ENCODE results near the gene SMIM17.

The SMIM17 gene

GRCh38 chr19:56612737-56613136 lies 30.2 kb upstream of the SMIM17 start:
- H3K27me3 ChIP-seq (ENCODE audit: control insufficient read depth, insufficient read depth, low read length) = no peaks in the 10 kb centered on the region
- peaks cover 92% of the 10 kb centered on the region for H3K9me3 ChIP-seq (ENCODE audit: control insufficient read depth, insufficient read depth, low read length)
- H3K27ac ChIP-seq (ENCODE audit: low read depth, low read length) = no peak overlapping the region
- H3K4me1 ChIP-seq (ENCODE audit: control insufficient read depth, insufficient read depth, low read length) = no peaks in the 10 kb centered on the region
- H3K9ac ChIP-seq (ENCODE audit: low read depth, low read length) = no peak overlapping the region
- peaks cover 4% of the 10 kb centered on the region for H3K36me3 ChIP-seq (ENCODE audit: control insufficient read depth, insufficient read depth, low read length)
- H3K4me3 ChIP-seq (ENCODE audit: low read depth, low read length) = no peak overlapping the region

- Histone ChIP-seq H3K9ac (ENCODE audit: low read depth, low read length) (no peak overlapping the region), H3K4me3 (ENCODE audit: low read depth, low read length) (no peak overlapping the region), H3K9me3 (ENCODE audit: control insufficient read depth, insufficient read depth, low read length) (peaks cover 95% of the 10 kb centered on the region), H3K27me3 (ENCODE audit: control insufficient read depth, insufficient read depth, low read length) (no peaks in the 10 kb centered on the region), H3K4me1 (ENCODE audit: control insufficient read depth, insufficient read depth, low read length) (no peaks in the 10 kb centered on the region), H3K36me3 (ENCODE audit: control insufficient read depth, insufficient read depth, low read length) (peaks cover 4% of the 10 kb centered on the region), H3K27ac (ENCODE audit: low read depth, low read length) (no peak overlapping the region)
These were observed 29.3 kb upstream of the SMIM17 start for GRCh38 chr19:56613639-56614038.

- Histone ChIP-seq H3K4me1 (ENCODE audit: control insufficient read depth, insufficient read depth, low read length) (no peaks in the 10 kb centered on the region), H3K27me3 (ENCODE audit: control insufficient read depth, insufficient read depth, low read length) (no peaks in the 10 kb centered on the region), H3K4me3 (ENCODE audit: low read depth, low read length) (no peak overlapping the region), H3K36me3 (ENCODE audit: control insufficient read depth, insufficient read depth, low read length) (peaks cover 18% of the 10 kb centered on the region), H3K9ac (ENCODE audit: low read depth, low read length) (no peak overlapping the region), H3K27ac (ENCODE audit: low read depth, low read length) (no peak overlapping the region), H3K9me3 (ENCODE audit: control insufficient read depth, insufficient read depth, low read length) (peaks cover 92% of the 10 kb centered on the region)
These were observed 25.4 kb upstream of the SMIM17 start for GRCh38 chr19:56617531-56617930.

- no peak overlapping the region for H3K9ac ChIP-seq (ENCODE audit: low read depth, low read length)
These were observed 23.8 kb upstream of the SMIM17 start for GRCh38 chr19:56619121-56619520.

GRCh38 chr19:56622374-56622773 lies 20.6 kb upstream of the SMIM17 start:
- Histone ChIP-seq H3K4me3 (ENCODE audit: low read depth, low read length) (no peak overlapping the region), H3K9ac (ENCODE audit: low read depth, low read length) (no peak overlapping the region), H3K9me3 (ENCODE audit: control insufficient read depth, insufficient read depth, low read length) (peaks cover 90% of the 10 kb centered on the region), H3K36me3 (ENCODE audit: control insufficient read depth, insufficient read depth, low read length) (peaks cover 18% of the 10 kb centered on the region), H3K27me3 (ENCODE audit: control insufficient read depth, insufficient read depth, low read length) (no peaks in the 10 kb centered on the region), H3K4me1 (ENCODE audit: control insufficient read depth, insufficient read depth, low read length) (no peaks in the 10 kb centered on the region), H3K27ac (ENCODE audit: low read depth, low read length) (no peak overlapping the region)

More at GRCh38 chr19:56619121-56619520, 23.8 kb upstream of the SMIM17 start:
- Histone ChIP-seq H3K36me3 (ENCODE audit: control insufficient read depth, insufficient read depth, low read length) (peaks cover 18% of the 10 kb centered on the region), H3K27me3 (ENCODE audit: control insufficient read depth, insufficient read depth, low read length) (no peaks in the 10 kb centered on the region), H3K4me3 (ENCODE audit: low read depth, low read length) (no peak overlapping the region), H3K4me1 (ENCODE audit: control insufficient read depth, insufficient read depth, low read length) (no peaks in the 10 kb centered on the region), H3K9me3 (ENCODE audit: control insufficient read depth, insufficient read depth, low read length) (peaks cover 93% of the 10 kb centered on the region), H3K27ac (ENCODE audit: low read depth, low read length) (no peak overlapping the region)

GRCh38 chr19:56623006-56623405 lies 20.0 kb upstream of the SMIM17 start:
- Histone ChIP-seq H3K9me3 (ENCODE audit: control insufficient read depth, insufficient read depth, low read length) (peaks cover 90% of the 10 kb centered on the region), H3K27ac (ENCODE audit: low read depth, low read length) (no peak overlapping the region), H3K4me1 (ENCODE audit: control insufficient read depth, insufficient read depth, low read length) (no peaks in the 10 kb centered on the region), H3K36me3 (ENCODE audit: control insufficient read depth, insufficient read depth, low read length) (peaks cover 18% of the 10 kb centered on the region), H3K27me3 (ENCODE audit: control insufficient read depth, insufficient read depth, low read length) (no peaks in the 10 kb centered on the region), H3K4me3 (ENCODE audit: low read depth, low read length) (no peak overlapping the region), H3K9ac (ENCODE audit: low read depth, low read length) (no peak overlapping the region)

GRCh38 chr19:56625708-56626107 lies 17.3 kb upstream of the SMIM17 start:
- Histone ChIP-seq H3K36me3 (ENCODE audit: control insufficient read depth, insufficient read depth, low read length) (peaks cover 18% of the 10 kb centered on the region), H3K27ac (ENCODE audit: low read depth, low read length) (no peak overlapping the region), H3K4me1 (ENCODE audit: control insufficient read depth, insufficient read depth, low read length) (no peaks in the 10 kb centered on the region), H3K9me3 (ENCODE audit: control insufficient read depth, insufficient read depth, low read length) (peaks cover 91% of the 10 kb centered on the region), H3K9ac (ENCODE audit: low read depth, low read length) (no peak overlapping the region), H3K4me3 (ENCODE audit: low read depth, low read length) (no peak overlapping the region), H3K27me3 (ENCODE audit: control insufficient read depth, insufficient read depth, low read length) (no peaks in the 10 kb centered on the region)

GRCh38 chr19:56633021-56633420 lies 9.9 kb upstream of the SMIM17 start:
- peaks cover 73% of the 10 kb centered on the region for H3K9me3 ChIP-seq (ENCODE audit: control insufficient read depth, insufficient read depth, low read length)
- no peaks in the 10 kb centered on the region for H3K4me1 ChIP-seq (ENCODE audit: control insufficient read depth, insufficient read depth, low read length)
- no peak overlapping the region for H3K4me3 ChIP-seq (ENCODE audit: low read depth, low read length)
- H3K27ac ChIP-seq (ENCODE audit: low read depth, low read length) = no peak overlapping the region
- no peak overlapping the region for H3K9ac ChIP-seq (ENCODE audit: low read depth, low read length)
- no peaks in the 10 kb centered on the region for H3K27me3 ChIP-seq (ENCODE audit: control insufficient read depth, insufficient read depth, low read length)
- no peaks in the 10 kb centered on the region for H3K36me3 ChIP-seq (ENCODE audit: control insufficient read depth, insufficient read depth, low read length)

- no peak overlapping the region for H3K9ac ChIP-seq (ENCODE audit: low read depth, low read length)
- H3K4me1 ChIP-seq (ENCODE audit: control insufficient read depth, insufficient read depth, low read length) = no peaks in the 10 kb centered on the region
- no peak overlapping the region for H3K27ac ChIP-seq (ENCODE audit: low read depth, low read length)
- no peaks in the 10 kb centered on the region for H3K36me3 ChIP-seq (ENCODE audit: control insufficient read depth, insufficient read depth, low read length)
- H3K27me3 ChIP-seq (ENCODE audit: control insufficient read depth, insufficient read depth, low read length) = no peaks in the 10 kb centered on the region
- H3K4me3 ChIP-seq (ENCODE audit: low read depth, low read length) = no peak overlapping the region
- H3K9me3 ChIP-seq (ENCODE audit: control insufficient read depth, insufficient read depth, low read length) = peaks cover 63% of the 10 kb centered on the region
These were observed 4.9 kb upstream of the SMIM17 start for GRCh38 chr19:56637976-56638555.

- peaks cover 64% of the 10 kb centered on the region for H3K9me3 ChIP-seq (ENCODE audit: control insufficient read depth, insufficient read depth, low read length)
- no peak overlapping the region for H3K4me3 ChIP-seq (ENCODE audit: low read depth, low read length)
- H3K36me3 ChIP-seq (ENCODE audit: control insufficient read depth, insufficient read depth, low read length) = no peaks in the 10 kb centered on the region
- no peaks in the 10 kb centered on the region for H3K27me3 ChIP-seq (ENCODE audit: control insufficient read depth, insufficient read depth, low read length)
- H3K4me1 ChIP-seq (ENCODE audit: control insufficient read depth, insufficient read depth, low read length) = no peaks in the 10 kb centered on the region
- H3K9ac ChIP-seq (ENCODE audit: low read depth, low read length) = no peak overlapping the region
- no peak overlapping the region for H3K27ac ChIP-seq (ENCODE audit: low read depth, low read length)
These were observed 3.7 kb upstream of the SMIM17 start for GRCh38 chr19:56639217-56639616.

GRCh38 chr19:56643460-56643955 lies 549 bp downstream of the SMIM17 start:
- Histone ChIP-seq H3K9me3 (ENCODE audit: control insufficient read depth, insufficient read depth, low read length) (peaks cover 85% of the 10 kb centered on the region), H3K9ac (ENCODE audit: low read depth, low read length) (no peak overlapping the region), H3K27ac (ENCODE audit: low read depth, low read length) (no peak overlapping the region), H3K4me1 (ENCODE audit: control insufficient read depth, insufficient read depth, low read length) (no peaks in the 10 kb centered on the region), H3K36me3 (ENCODE audit: control insufficient read depth, insufficient read depth, low read length) (no peaks in the 10 kb centered on the region), H3K27me3 (ENCODE audit: control insufficient read depth, insufficient read depth, low read length) (no peaks in the 10 kb centered on the region), H3K4me3 (ENCODE audit: low read depth, low read length) (no peak overlapping the region)

Data from HUES48 (cell line).